GM23338 (cell line): ENCODE data around the gene NOX5. TPM values are rescaled to one million over a fixed set of nuclear protein-coding genes. Genes with fewer than 3 reads are reported as not detected.

Experiments
- ATAC-seq: fragments of 200-7000 bp; cut with Tn5 transposase; 3 replicates; pipeline ENCODE4 v1.9.1; 2020
- DNase-seq: peaks from one replicate; pipeline ENCODE4 v3.0.0-alpha.2; 2015; ENCODE audit warnings: low spot score
- H2AFZ ChIP-seq: fragments of 200-600 bp; sonication (generic); 2 replicates; pipeline ENCODE4 v1.8.0; 2016; ENCODE audit warnings: antibody characterized with exemption, mild to moderate bottlenecking, moderate library complexity
- H3F3A ChIP-seq: fragments of 200-600 bp; sonication (generic); replicated peaks from 2 replicates; pipeline ENCODE4 v1.8.0; 2017; ENCODE audit warnings: antibody characterized with exemption, mixed run types, low read depth
- H3K27ac ChIP-seq: fragments of 200-600 bp; sonication (generic); 2 replicates; pipeline ENCODE4 v1.6.1; 2016; ENCODE audit warnings: low read depth
- H3K27me3 ChIP-seq: fragments of 200-600 bp; sonication (generic); 2 replicates; pipeline ENCODE4 v1.8.0; 2016; ENCODE audit warnings: mild to moderate bottlenecking, mixed run types, moderate library complexity; ENCODE audit not compliant: insufficient read depth
- H3K36me3 ChIP-seq: fragments of 200-600 bp; sonication (generic); 2 replicates; pipeline ENCODE4 v1.8.0; 2016; ENCODE audit warnings: mild to moderate bottlenecking; ENCODE audit not compliant: insufficient read depth
- H3K4me1 ChIP-seq: fragments of 200-600 bp; sonication (generic); 2 replicates; pipeline ENCODE4 v1.8.0; 2016; ENCODE audit warnings: mild to moderate bottlenecking, moderate library complexity; ENCODE audit not compliant: insufficient read depth
- H3K4me2 ChIP-seq: fragments of 200-600 bp; sonication (generic); 2 replicates; pipeline ENCODE4 v1.7.1; 2017; ENCODE audit warnings: mixed run types
- H3K4me3 ChIP-seq: fragments of 200-600 bp; sonication (generic); 2 replicates; pipeline ENCODE4 v1.6.1; 2016; ENCODE audit warnings: mixed run types
- H3K79me2 ChIP-seq: fragments of 200-600 bp; sonication (generic); replicated peaks from 2 replicates; pipeline ENCODE4 v1.8.0; 2017; ENCODE audit warnings: mild to moderate bottlenecking; ENCODE audit not compliant: insufficient read depth
- H3K9me2 ChIP-seq: fragments of 200-600 bp; sonication (generic); 2 replicates; pipeline ENCODE4 v1.8.0; 2017; ENCODE audit not compliant: insufficient read depth
- H4K20me1 ChIP-seq: fragments of 200-600 bp; sonication (generic); replicated peaks from 2 replicates; pipeline ENCODE4 v1.8.0; 2017; ENCODE audit warnings: mild to moderate bottlenecking; ENCODE audit not compliant: insufficient read depth
- H3K27ac Mint-ChIP-seq: 2 replicates; pipeline ENCODE4 v1.8.0; 2020; ENCODE audit warnings: inconsistent platforms, mild to moderate bottlenecking, moderate library complexity, mixed read lengths
- H3K27me3 Mint-ChIP-seq: 3 replicates; pipeline ENCODE4 v1.8.0; 2022; ENCODE audit warnings: low read depth, mild to moderate bottlenecking, moderate library complexity, mixed read lengths, inconsistent platforms; ENCODE audit not compliant: insufficient read depth, poor library complexity
- H3K36me3 Mint-ChIP-seq: 3 replicates; pipeline ENCODE4 v1.8.0; 2021; ENCODE audit warnings: low read depth, mild to moderate bottlenecking, inconsistent platforms, moderate library complexity, mixed read lengths
- H3K4me1 Mint-ChIP-seq: 3 replicates; pipeline ENCODE4 v1.8.0; 2020; ENCODE audit warnings: mild to moderate bottlenecking, inconsistent platforms, mixed read lengths
- H3K4me3 Mint-ChIP-seq: 3 replicates; pipeline ENCODE4 v1.8.0; 2021; ENCODE audit warnings: moderate library complexity, mild to moderate bottlenecking, inconsistent platforms, mixed read lengths
- H3K9me3 Mint-ChIP-seq: 3 replicates; pipeline ENCODE4 v1.8.0; 2020; ENCODE audit warnings: moderate library complexity, mild to moderate bottlenecking, inconsistent platforms, mixed read lengths
- CREB1 ChIP-seq: fragments of 250-450 bp; sonication (Bioruptor Pico); IDR thresholded peaks from 2 replicates; pipeline ENCODE4 v1.5.0; 2020; ENCODE audit warnings: low read depth, mild to moderate bottlenecking, moderate library complexity
- CTCF ChIP-seq, 2 experiments: fragments of 200-600 bp in 1 of 2; sonication (generic) in 1 of 2; conservative IDR thresholded peaks; 2 replicates each; pipeline versions ENCODE4 v1.5.1 to v1.6.1; 2016 to 2017; ENCODE audit warnings: antibody characterized with exemption in 2 of 2, low read depth in 2 of 2, mild to moderate bottlenecking in 2 of 2, moderate library complexity in 1 of 2
- ETS1 ChIP-seq: IDR thresholded peaks from 2 replicates; pipeline ENCODE4 v1.6.1; 2016; ENCODE audit warnings: antibody characterized with exemption
- EZH2phosphoT487 ChIP-seq: fragments of 200-600 bp; sonication (generic); IDR thresholded peaks from one replicate; pipeline ENCODE4 v1.8.1; 2018; ENCODE audit warnings: antibody characterized with exemption; ENCODE audit not compliant: unreplicated experiment
- JUNB ChIP-seq: IDR thresholded peaks from one replicate; pipeline ENCODE4 v1.6.1; 2016; ENCODE audit warnings: antibody characterized with exemption; ENCODE audit not compliant: unreplicated experiment
- NANOG ChIP-seq: IDR thresholded peaks from 2 replicates; pipeline ENCODE4 v1.6.1; 2016; ENCODE audit warnings: antibody characterized with exemption, borderline replicate concordance
- POLR2AphosphoS5 ChIP-seq: IDR thresholded peaks from 2 replicates; pipeline ENCODE4 v1.6.1; 2016; ENCODE audit warnings: antibody characterized with exemption, low read depth
- REST ChIP-seq: IDR thresholded peaks from one replicate; pipeline ENCODE4 v1.6.1; 2018; ENCODE audit warnings: antibody characterized with exemption; ENCODE audit not compliant: unreplicated experiment
- STAT1 ChIP-seq: IDR thresholded peaks from one replicate; pipeline ENCODE4 v1.6.1; 2016; ENCODE audit warnings: antibody characterized with exemption; ENCODE audit not compliant: unreplicated experiment
- ZNF114 ChIP-seq: fragments of 250-450 bp; sonication (Bioruptor Pico); IDR thresholded peaks from 2 replicates; pipeline ENCODE4 v1.5.0; 2020; ENCODE audit warnings: mild to moderate bottlenecking, moderate library complexity
- ZNF331 ChIP-seq: fragments of 250-450 bp; sonication (Bioruptor Pico); IDR thresholded peaks from 2 replicates; pipeline ENCODE4 v1.5.0; 2020; ENCODE audit warnings: low read depth, mild to moderate bottlenecking, moderate library complexity
- polyA plus RNA-seq: library from polyadenylated mRNA; unstranded; fragments of >200 nt; fragmentation: Nextera tagmentation; extraction: Ambion mirVana; gene quantifications from 2 replicates; pipeline ENCODE4 v1.2.1, GENCODE V29; 2016
- total RNA-seq: library from RNA; depleted of rRNA; stranded (reverse); fragments of >200 nt; shearing (Covaris generic); gene quantifications from 2 replicates; pipeline ENCODE4 v1.2.3, GENCODE V29; 2014

NOX5 gene
- total and polyA plus RNA-seq, 2 experiments from 2014 or later, result 0.03 TPM; not detected in 1

GRCh38 chr15:69059557-69059943, 45.1 kb downstream of the NOX5 start (continued):
- TF ChIP-seq CTCF (conservative IDR thresholded peaks at IDR 0.05; ENCODE audit: low read depth in 2 of 2), result no peak
- TF ChIP-seq STAT1, result no peak
- TF ChIP-seq ZNF331, result no peak
- no peak for TF ChIP-seq JUNB
- no peak for TF ChIP-seq REST

- H2AFZ ChIP-seq, result 0 out of 2 replicates have a peak overlapping the region, but pooled peaks have one; percentile 5
- no peaks in the 10 kb centered on the region for H3K9me2 ChIP-seq
- no peaks in the 10 kb centered on the region for H3K36me3 Mint-ChIP-seq
- H3K27ac ChIP-seq, result no peak overlapping the region
- no peak overlapping the region for H3K4me3 ChIP-seq
- no peak overlapping the region for H3K4me2 ChIP-seq
- 0 out of 2 replicates have a peak, but pooled peaks cover 3% of the 10 kb centered on the region for H3F3A ChIP-seq
- peaks cover 12% of the 10 kb centered on the region for H3K27me3 Mint-ChIP-seq
- H3K79me2 ChIP-seq, result no peaks in the 10 kb centered on the region
- DNase-seq (peak; percentile 39), ATAC-seq (peak; percentile 23)
- no peak overlapping the region for H3K4me3 Mint-ChIP-seq
- no peaks in the 10 kb centered on the region for H3K9me3 Mint-ChIP-seq
- H3K4me1 ChIP-seq, result peaks cover 9% of the 10 kb centered on the region
- no peak overlapping the region for H3K27ac Mint-ChIP-seq
- H3K4me1 Mint-ChIP-seq, result peaks cover 25% of the 10 kb centered on the region
- H3K36me3 ChIP-seq, result no peaks in the 10 kb centered on the region
- H3K27me3 ChIP-seq, result no peaks in the 10 kb centered on the region
- H4K20me1 ChIP-seq, result no peaks in the 10 kb centered on the region
- TF ChIP-seq ZNF114 (CRISPR knock-in tag), result no peak
- TF ChIP-seq JUNB, result no peak
- no peak for TF ChIP-seq REST
- no peak for TF ChIP-seq NANOG
- no peak for TF ChIP-seq CTCF (conservative IDR thresholded peaks at IDR 0.05; ENCODE audit: low read depth in 2 of 2)
- no peak for TF ChIP-seq EZH2phosphoT487
- TF ChIP-seq POLR2AphosphoS5, result no peak
- no peak for TF ChIP-seq ETS1
- TF ChIP-seq CREB1 (CRISPR knock-in tag), result no peak
Measured at GRCh38 chr15:69060041-69060481, 45.6 kb downstream of the NOX5 start.
